ENCODE results near the gene GINS1.

GRCh38 chr20:25495189-25495824 is 87.8 kb downstream of the GINS1 start:
- TF ChIP-seq CTCF (IDR thresholded peaks at IDR 0.05; ENCODE audit: insufficient read depth, low read length) (no peak), POLR2AphosphoS5 (IDR thresholded peaks at IDR 0.05; ENCODE audit: low read depth) (no peak), SPI1 (IDR thresholded peaks at IDR 0.05; ENCODE audit: borderline replicate concordance, low read depth) (no peak), GABPA (IDR thresholded peaks at IDR 0.05; ENCODE audit: low read depth) (no peak)

Data from HL-60 (cell line).